ENCODE results near the gene FAR2. TPM values are rescaled to one million over a fixed set of nuclear protein-coding genes. Genes with fewer than 3 reads are reported as not detected.

FAR2 gene
- total RNA-seq, 1 donor from 2014 or later, result 7.2 TPM

GRCh38 chr12:29277231-29277630 lies 128.2 kb downstream of the FAR2 start:
- H3K4me3 Mint-ChIP-seq, result no peak overlapping the region
- H3K27ac Mint-ChIP-seq, result no peak overlapping the region
- H3K9me3 Mint-ChIP-seq, result no peaks in the 10 kb centered on the region
- H3K4me1 Mint-ChIP-seq, result peaks cover 29% of the 10 kb centered on the region
- no peaks in the 10 kb centered on the region for H3K36me3 Mint-ChIP-seq
- H3K27me3 Mint-ChIP-seq (ENCODE audit: low read depth), result no peaks in the 10 kb centered on the region
- no peak for DNase-seq (ENCODE audit: low spot score in 2 of 2, unreplicated experiment in 2 of 2)
- TF ChIP-seq CTCF (IDR thresholded peaks at IDR 0.05; ENCODE audit: unreplicated experiment), result no peak

GRCh38 chr12:29278673-29279420 lies 129.8 kb downstream of the FAR2 start:
- Mint-ChIP-seq H3K27ac (peak overlapping the region; percentile 74), H3K27me3 (ENCODE audit: low read depth) (no peaks in the 10 kb centered on the region), H3K4me3 (no peak overlapping the region), H3K4me1 (peaks cover 31% of the 10 kb centered on the region), H3K36me3 (no peaks in the 10 kb centered on the region), H3K9me3 (no peaks in the 10 kb centered on the region)
- no peak for DNase-seq (ENCODE audit: low spot score in 2 of 2, unreplicated experiment in 2 of 2)
- TF ChIP-seq CTCF (IDR thresholded peaks at IDR 0.05; ENCODE audit: unreplicated experiment), result no peak

- no peaks in the 10 kb centered on the region for H3K27me3 Mint-ChIP-seq (ENCODE audit: low read depth)
- H3K4me3 Mint-ChIP-seq, result no peak overlapping the region
- peaks cover 6% of the 10 kb centered on the region for H3K9me3 Mint-ChIP-seq
- DNase-seq (ENCODE audit: low spot score in 2 of 2, unreplicated experiment in 2 of 2), result no peak
- TF ChIP-seq CTCF (IDR thresholded peaks at IDR 0.05; ENCODE audit: unreplicated experiment), result no peak
- H3K36me3 Mint-ChIP-seq, result peaks cover 4% of the 10 kb centered on the region
- H3K4me1 Mint-ChIP-seq, result peaks cover 37% of the 10 kb centered on the region
- peak overlapping the region; percentile 39 for H3K27ac Mint-ChIP-seq
These were observed 132.4 kb downstream of the FAR2 start for GRCh38 chr12:29281371-29282005.

GRCh38 chr12:29282031-29282816 lies 133.1 kb downstream of the FAR2 start:
- no peaks in the 10 kb centered on the region for H3K27me3 Mint-ChIP-seq (ENCODE audit: low read depth)
- DNase-seq (ENCODE audit: low spot score in 2 of 2, unreplicated experiment in 2 of 2), result no peak
- H3K9me3 Mint-ChIP-seq, result peaks cover 6% of the 10 kb centered on the region
- TF ChIP-seq CTCF (IDR thresholded peaks at IDR 0.05; ENCODE audit: unreplicated experiment), result no peak
- H3K4me1 Mint-ChIP-seq, result peaks cover 37% of the 10 kb centered on the region
- H3K36me3 Mint-ChIP-seq, result peaks cover 4% of the 10 kb centered on the region
- H3K4me3 Mint-ChIP-seq, result no peak overlapping the region
- peak overlapping the region; percentile 43 for H3K27ac Mint-ChIP-seq

- DNase-seq (ENCODE audit: low spot score in 2 of 2, unreplicated experiment in 2 of 2), result no peak
- no peaks in the 10 kb centered on the region for H3K27me3 Mint-ChIP-seq (ENCODE audit: low read depth)
- H3K36me3 Mint-ChIP-seq, result peaks cover 5% of the 10 kb centered on the region
- H3K4me1 Mint-ChIP-seq, result peaks cover 32% of the 10 kb centered on the region
- no peak for TF ChIP-seq CTCF (IDR thresholded peaks at IDR 0.05; ENCODE audit: unreplicated experiment)
- H3K9me3 Mint-ChIP-seq, result peaks cover 10% of the 10 kb centered on the region
- H3K4me3 Mint-ChIP-seq, result no peak overlapping the region
- peak overlapping the region; percentile 90 for H3K27ac Mint-ChIP-seq
These were observed 135.1 kb downstream of the FAR2 start for GRCh38 chr12:29283969-29284700.

Measured in mesothelial cell of epicardium (in vitro differentiated cells).